HFF-Myc (cell line): ENCODE measurements around the gene RNF14.
"Not testable (repeated sequence)": the region's sequence is repeated elsewhere in the genome, so short reads cannot be mapped to it uniquely, and the experiment has no call there.

Experiments
- DNase-seq: peaks from one replicate; pipeline ENCODE4 v3.0.0-alpha.2; 2011; ENCODE audit warnings: low read depth; ENCODE audit errors: extremely low read depth
- H3K4me3 ChIP-seq: replicated peaks from 2 replicates; pipeline ENCODE4 v1.5.1; 2011; ENCODE audit warnings: low read depth, mild to moderate bottlenecking, control low read depth, low read length
- TF ChIP-seq, protein P1 (sequence below): IDR thresholded peaks from 2 replicates; pipeline ENCODE4 v1.5.1; 2012; ENCODE audit warnings: mild to moderate bottlenecking, low read depth, low read length, control low read depth; ENCODE audit errors: missing control alignments

Gene RNF14, protein sequence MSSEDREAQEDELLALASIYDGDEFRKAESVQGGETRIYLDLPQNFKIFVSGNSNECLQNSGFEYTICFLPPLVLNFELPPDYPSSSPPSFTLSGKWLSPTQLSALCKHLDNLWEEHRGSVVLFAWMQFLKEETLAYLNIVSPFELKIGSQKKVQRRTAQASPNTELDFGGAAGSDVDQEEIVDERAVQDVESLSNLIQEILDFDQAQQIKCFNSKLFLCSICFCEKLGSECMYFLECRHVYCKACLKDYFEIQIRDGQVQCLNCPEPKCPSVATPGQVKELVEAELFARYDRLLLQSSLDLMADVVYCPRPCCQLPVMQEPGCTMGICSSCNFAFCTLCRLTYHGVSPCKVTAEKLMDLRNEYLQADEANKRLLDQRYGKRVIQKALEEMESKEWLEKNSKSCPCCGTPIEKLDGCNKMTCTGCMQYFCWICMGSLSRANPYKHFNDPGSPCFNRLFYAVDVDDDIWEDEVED

DNA sequence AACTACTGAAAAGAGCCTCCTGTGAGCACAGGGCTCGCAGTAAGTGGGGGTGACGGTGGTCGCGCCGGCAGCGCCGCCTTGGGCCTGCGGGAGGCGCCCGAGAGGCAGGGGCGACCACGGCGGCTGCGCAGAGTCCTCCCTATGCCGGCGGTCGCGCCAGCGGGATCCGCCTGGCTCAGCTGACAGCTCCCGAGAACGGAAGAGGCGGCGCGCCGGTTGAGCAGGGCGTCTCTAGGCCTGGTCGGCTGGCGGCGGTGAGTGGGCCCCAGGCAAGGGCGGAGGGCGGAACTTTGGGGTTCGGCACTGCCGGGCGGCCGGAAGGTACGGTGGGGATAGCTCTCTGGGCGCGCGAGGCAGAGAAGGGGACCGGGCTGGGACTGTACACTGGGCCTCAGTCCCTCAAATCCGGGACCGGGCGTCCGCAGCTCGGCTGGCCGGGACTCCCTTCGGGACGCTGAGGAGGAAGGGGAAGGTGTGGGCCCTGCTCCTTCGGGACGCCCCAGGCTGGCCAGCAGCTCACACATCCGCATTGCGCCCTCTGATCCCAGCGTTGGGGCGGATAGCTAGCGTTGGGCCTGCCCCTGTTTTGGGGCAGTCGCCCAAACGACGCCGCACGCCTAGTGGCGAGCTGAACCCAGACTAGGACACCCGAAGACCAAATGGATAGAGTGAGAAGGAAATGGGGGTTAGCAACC lies at the start of gene RNF14:
Gene RNF14 (plus strand): TSS at position 192 of the 695 bp plus-strand sequence. CDS start 4,484 bp downstream, outside the sequence.
- TF ChIP-seq, protein P1, sequence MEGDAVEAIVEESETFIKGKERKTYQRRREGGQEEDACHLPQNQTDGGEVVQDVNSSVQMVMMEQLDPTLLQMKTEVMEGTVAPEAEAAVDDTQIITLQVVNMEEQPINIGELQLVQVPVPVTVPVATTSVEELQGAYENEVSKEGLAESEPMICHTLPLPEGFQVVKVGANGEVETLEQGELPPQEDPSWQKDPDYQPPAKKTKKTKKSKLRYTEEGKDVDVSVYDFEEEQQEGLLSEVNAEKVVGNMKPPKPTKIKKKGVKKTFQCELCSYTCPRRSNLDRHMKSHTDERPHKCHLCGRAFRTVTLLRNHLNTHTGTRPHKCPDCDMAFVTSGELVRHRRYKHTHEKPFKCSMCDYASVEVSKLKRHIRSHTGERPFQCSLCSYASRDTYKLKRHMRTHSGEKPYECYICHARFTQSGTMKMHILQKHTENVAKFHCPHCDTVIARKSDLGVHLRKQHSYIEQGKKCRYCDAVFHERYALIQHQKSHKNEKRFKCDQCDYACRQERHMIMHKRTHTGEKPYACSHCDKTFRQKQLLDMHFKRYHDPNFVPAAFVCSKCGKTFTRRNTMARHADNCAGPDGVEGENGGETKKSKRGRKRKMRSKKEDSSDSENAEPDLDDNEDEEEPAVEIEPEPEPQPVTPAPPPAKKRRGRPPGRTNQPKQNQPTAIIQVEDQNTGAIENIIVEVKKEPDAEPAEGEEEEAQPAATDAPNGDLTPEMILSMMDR, result peak; percentile 65
- peak; percentile 58 for DNase-seq
- H3K4me3 ChIP-seq, result peak within 1 kb of the TSS; percentile 68

- TF ChIP-seq, protein P1, result no peak
- DNase-seq, result no peak
- H3K4me3 ChIP-seq, result no peak overlapping the region
Observed at GRCh38 chr5:141919218-141920119, 49.4 kb upstream of the RNF14 start.

DNA sequence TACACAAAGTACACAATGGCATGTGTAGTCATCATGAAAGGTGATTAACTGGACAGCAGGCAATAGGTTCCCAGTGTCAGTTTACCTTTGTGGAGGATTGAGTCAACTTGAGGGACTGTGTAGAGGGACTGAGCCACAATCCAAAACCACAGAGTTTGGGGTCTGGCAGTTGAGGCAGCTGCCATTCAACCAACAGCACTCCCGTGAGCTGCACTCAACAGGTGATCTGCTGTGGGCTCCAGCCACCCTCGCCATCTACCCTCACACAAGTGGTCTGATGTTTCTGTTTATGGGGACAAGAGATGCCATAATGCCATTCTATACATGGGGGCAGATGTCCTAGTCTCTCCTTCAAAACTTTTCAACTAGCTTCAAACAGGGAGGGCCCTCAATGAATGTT lies 48.1 kb upstream of the RNF14 start:
- DNase-seq, result no peak
- TF ChIP-seq, protein P1, result no peak
- no peak overlapping the region for H3K4me3 ChIP-seq

GRCh38 chr5:141922827-141923447 lies 46.0 kb upstream of the RNF14 start:
- peak overlapping the region; percentile 66 for H3K4me3 ChIP-seq
- DNase-seq, result not testable (repeated sequence)

DNA sequence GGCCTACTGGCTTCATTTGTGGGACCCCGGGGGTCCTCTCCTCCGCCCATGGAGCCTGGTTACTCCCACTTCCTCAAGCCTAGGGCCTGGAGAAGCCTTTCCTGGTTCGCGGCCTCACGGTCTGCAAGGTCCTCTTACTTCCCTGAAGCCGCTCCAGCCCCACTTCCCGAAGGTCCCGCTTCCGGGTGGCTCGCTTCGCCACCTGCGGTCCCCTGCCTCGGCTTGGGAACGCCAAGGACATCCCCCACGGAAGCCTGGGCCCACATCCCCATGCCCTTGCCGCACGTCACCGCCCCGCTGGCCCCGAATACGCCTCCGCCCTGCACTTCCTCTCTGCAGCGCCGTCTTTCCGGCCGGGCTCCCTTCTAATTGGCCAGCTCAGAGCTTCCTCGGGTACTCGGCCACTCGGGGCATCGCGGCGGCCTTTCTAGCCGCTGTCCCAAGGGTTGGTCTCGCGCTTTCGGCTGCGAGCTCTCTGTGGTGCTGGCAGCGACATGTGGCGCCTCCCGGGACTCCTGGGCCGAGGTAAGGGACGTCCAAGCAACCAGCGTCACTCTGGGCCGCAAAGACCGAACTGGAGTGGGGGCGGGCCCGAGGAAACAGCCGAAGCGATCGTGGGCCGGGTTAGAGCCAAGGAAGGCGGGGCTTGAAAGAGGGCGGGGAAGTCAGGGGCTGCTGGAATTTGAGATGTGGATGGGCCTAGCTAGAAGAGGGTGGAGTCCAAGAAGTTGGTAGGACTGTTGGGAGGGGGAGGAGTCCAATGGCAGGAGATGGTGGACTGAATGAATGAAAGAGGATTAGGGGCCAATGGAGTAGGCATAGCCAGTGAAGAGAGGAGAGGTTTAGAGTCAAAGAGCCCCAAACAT lies 45.2 kb upstream of the RNF14 start, which contains the start of gene DELE1:
Gene DELE1 (plus strand): TSS at position 424 of the 866 bp plus-strand sequence. CDS start 71 bp downstream, at position 495.
- peak within 1 kb of the TSS; percentile 66 for H3K4me3 ChIP-seq
- TF ChIP-seq, protein P1, result no peak
- DNase-seq, result peak; percentile 83

DNA sequence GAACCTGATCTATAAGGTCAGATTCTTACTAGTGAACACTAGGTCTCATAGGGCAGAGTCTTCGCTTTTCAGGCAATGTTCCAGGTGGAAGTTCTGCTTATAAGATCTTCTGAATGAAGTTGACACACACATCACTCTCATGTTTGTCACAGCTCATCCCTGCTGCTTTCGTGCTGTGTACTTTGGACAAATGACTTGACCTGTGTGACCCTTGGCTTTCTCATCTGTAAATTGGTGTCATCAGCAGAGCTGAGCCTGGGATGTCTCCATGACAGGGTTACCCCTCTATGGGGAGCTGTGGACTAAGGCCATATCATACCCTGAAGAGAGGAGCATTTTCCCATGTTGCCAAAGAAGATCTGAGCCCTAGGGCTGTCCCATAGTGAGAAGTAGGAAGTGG lies 42.5 kb upstream of the RNF14 start:
- TF ChIP-seq, protein P1, result no peak
- no peak overlapping the region for H3K4me3 ChIP-seq
- no peak for DNase-seq
